ENCODE data around the gene TBL3.
A peak's percentile ranks its signal among the peaks of the same experiment; 100 is the strongest.
"Not testable (repeated sequence)": the region's sequence is repeated elsewhere in the genome, so short reads cannot be mapped to it uniquely, and the experiment has no call there.

The TBL3 gene

DNA sequence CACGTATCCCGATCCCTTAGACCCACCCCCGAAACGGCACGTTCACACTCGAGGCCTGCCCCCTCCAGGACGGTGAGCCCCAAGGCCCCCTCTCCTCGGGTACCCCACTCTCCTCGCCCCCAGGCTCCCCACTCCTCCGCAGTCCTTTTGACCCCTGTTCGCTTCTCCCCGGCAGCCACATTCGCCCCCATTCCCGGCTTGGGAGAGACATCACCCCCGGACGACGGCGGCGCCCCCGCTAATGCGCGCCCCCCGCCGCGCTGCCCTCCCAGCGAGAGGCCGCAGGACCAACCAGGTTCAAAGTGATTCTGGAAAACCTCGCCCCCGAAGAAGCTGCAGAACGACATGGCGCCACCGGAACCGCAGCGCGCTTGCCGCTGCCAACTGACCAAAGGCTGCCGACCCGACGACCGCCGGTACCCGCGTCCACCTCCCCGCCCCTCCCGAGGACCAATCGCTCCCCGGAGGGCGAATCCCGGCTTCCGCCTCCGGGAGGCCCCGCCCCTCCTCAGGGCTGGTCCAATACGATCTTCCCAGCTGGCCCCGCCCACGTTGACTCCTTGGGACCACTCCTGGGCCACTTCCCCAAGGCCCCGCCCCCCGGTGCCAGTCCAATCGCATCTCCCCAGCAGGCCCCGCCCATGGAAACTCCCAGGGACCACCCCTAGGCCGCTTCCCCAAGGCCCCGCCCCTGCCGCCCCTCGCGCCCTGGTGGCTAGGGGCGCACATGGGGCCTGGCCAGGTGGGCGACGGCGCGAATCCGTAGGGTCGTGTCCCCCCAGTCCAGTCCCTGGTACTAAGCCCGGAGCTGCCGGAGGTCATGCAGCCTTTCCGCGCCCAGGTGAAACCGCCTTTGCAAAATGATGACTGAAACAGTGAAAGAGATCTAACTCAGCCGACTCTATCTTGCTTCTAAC, 28.8 kb upstream of the TBL3 start, which contains the start of gene MSRB1:
TSS of gene MSRB1 (minus strand) at position 390 of the 917 bp plus-strand sequence. CDS start at position 347, 43 bp downstream.
- peak; percentile 94 to 97 for DNase-seq (ENCODE audit: low read depth in 2 of 2)

DNA sequence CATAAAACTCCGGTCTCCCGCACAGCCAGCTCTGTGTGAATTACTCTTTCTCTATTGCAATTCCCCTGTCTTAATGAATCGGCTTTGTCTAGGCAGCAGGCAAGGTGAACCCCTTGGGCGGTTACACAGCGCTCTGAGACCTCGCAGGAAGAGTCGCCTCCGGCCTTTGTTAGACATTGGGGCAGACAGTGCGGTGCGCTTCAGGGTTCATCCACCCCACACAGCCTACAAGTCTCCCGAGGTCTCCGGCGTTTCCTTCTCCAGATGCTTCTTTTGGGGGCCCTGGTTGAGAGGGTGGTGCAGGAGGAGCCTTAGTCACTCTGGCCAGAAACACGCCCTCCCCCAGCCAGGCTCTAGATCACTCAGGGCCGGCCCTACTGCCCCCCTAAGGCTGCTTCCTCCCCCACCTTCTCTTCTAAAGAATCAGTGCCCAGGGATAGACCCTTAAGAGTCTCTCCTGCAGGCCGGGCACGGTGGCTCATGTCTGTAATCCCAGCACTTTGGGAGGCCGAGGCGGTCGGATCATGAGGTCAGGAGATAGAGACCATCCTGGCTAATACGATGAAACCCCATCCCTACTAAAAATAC, 27.1 kb upstream of the TBL3 start:
- DNase-seq (ENCODE audit: low read depth in 2 of 2), result no peak

DNA sequence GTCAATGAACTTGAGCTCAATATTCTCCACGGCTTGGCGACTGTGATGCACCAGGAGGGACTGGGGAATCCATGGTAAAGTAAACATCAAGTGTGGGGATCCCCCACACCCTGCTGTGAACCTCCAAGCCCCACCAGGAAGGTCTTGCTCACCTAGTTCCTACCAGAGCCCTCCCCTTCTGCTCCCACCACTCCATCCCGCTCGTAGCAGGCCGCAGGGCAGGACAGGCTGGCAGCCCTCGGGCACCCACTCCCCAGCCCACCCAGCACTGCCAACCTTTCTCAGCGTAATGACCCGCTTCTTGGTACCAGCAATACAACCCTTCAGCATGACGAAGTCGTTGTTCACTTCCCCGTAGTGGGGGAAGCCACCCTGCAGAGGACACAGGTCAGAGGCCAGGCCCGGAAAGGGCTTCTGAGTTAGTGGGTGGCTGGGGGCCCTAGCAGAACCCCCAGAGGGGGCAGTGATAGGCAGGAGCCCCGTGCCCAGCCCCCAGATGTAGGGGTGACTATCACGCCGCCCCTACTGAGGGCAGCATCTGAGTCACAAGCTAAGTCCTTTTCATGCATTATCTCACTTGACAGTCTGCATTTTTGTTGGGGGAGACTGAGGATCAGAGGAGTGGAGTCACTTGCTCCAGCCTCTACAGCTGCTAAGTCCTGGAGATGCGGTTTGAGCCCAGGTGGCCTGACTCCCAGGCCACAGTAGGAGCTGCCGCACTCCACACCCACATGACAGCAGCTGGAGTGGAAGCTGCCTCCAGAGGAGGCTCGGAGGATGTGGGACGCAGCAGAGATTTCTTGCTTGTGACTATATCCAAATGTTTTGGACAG, 26.1 kb upstream of the TBL3 start:
- no peak for DNase-seq (ENCODE audit: low read depth in 2 of 2)

DNA sequence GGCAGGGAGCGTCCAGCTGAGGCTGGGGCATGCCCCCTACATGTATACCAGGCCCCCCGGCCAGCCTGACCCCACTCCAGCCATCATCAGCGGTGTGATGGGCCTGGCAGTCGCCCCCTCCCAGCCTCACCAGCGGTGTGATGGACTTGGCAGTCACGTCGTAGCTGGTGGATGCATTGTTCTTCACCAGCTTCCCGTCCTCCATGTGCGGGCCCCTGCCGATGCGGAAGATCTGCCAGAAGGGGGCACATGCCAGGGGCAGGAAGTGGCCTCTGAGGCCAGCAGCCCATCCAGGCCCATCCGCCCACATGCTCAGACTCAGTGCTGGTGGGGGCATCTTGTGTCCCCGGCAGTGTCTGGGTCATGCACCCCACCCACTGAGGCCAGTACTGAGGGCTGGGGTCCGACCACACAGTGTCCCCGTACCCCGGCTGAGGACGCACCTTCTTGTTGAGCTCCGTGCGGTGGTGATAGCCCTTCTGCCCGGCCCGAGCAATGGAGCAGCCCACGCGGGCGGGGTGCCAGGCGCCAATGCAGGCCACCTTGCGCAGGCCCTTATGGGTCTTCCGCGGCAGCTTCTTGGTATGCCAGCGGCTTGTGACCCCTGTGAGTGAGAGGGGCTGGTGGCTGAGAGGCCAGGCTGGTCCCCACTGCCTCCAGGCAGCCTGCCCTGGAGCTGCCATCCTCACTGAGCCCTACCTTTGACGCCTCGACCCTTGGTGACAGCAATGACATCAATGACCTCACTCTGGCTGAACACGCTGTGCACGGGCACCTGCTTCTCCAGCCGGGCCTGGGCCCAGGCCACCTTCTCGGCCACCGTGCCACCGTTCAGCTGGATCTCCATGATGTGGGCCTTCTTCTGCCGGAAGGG, 25.1 kb upstream of the TBL3 start:
- no peak for DNase-seq (ENCODE audit: low read depth in 2 of 2)

DNA sequence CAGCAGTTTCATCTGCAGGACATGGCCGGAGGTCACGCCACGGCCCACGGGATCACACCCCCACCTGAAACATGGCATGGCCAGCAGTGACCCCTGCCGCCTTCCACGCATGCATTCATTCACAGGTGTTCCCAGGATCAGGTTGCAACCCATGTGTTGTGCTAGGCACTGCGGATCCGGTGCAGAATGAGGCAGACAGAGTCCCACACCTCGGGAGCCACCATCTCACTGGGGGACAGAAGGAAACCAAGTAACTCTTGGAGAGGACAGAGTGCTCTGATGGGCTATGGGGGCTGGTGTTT, 24.5 kb upstream of the TBL3 start:
- no peak for DNase-seq (ENCODE audit: low read depth in 2 of 2)

- no peak for DNase-seq (ENCODE audit: low read depth in 2 of 2)
Observed at GRCh38 chr16:1949507-1949906, 22.3 kb upstream of the TBL3 start.

GRCh38 chr16:1950047-1950446, 21.8 kb upstream of the TBL3 start:
- no peak for DNase-seq (ENCODE audit: low read depth in 2 of 2)

GRCh38 chr16:1950559-1950958, 21.3 kb upstream of the TBL3 start:
- no peak for DNase-seq (ENCODE audit: low read depth in 2 of 2)

GRCh38 chr16:1953734-1954133, 18.1 kb upstream of the TBL3 start:
- no peak for DNase-seq (ENCODE audit: low read depth in 2 of 2)

GRCh38 chr16:1957434-1958142, 14.3 kb upstream of the TBL3 start:
- DNase-seq (ENCODE audit: low read depth in 2 of 2), result not testable (repeated sequence)

GRCh38 chr16:1958143-1958491, 13.7 kb upstream of the TBL3 start:
- DNase-seq (ENCODE audit: low read depth in 2 of 2), result not testable (repeated sequence)

GRCh38 chr16:1958715-1959268, 13.1 kb upstream of the TBL3 start:
- DNase-seq (ENCODE audit: low read depth in 2 of 2), result no peak

DNA sequence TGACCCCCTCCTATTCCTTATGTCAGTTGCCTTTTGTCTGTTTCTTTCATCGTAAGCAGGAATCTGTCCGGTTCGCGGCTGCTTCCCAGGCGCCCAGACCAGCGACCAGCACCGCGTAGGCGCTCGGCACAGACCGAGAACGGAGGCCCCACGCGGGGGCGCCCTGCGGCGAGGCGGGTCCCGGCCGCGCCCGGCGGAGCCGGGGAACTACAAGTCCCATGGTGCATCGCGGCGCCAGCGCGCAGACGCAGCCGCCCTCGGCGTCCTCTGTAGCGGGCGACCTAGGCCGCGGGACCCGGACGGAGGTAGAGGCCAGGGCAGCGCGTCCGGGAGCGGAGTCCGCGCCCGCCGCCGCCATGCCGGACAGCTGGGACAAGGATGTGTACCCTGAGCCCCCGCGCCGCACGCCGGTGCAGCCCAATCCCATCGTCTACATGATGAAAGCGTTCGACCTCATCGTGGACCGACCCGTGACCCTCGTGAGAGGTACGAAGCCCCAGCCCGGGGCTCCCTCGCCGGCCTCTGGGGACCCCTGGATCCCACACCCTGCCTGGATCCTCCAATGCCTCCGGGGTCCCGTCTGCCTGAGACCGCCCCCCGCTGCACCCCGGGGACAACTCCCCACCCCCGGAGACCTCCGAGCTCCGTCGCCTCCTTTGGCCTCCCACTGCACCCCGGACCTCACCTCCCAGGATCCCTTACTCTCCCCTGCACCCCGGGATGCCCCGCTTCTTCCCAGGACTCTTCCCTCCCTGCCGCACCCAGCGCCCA, 12.4 kb upstream of the TBL3 start, which contains the start of gene NDUFB10:
TSS of gene NDUFB10 (plus strand) at position 270 of the 771 bp plus-strand sequence. CDS start at position 357, 87 bp downstream.
- peak; percentile 77 to 88 for DNase-seq (ENCODE audit: low read depth in 2 of 2)

GRCh38 chr16:1960665-1961630, 10.9 kb upstream of the TBL3 start:
- DNase-seq (ENCODE audit: low read depth in 2 of 2), result no peak

- DNase-seq (ENCODE audit: low read depth in 2 of 2), result no peak
Observed at GRCh38 chr16:1961651-1962067, 10.2 kb upstream of the TBL3 start.

DNA sequence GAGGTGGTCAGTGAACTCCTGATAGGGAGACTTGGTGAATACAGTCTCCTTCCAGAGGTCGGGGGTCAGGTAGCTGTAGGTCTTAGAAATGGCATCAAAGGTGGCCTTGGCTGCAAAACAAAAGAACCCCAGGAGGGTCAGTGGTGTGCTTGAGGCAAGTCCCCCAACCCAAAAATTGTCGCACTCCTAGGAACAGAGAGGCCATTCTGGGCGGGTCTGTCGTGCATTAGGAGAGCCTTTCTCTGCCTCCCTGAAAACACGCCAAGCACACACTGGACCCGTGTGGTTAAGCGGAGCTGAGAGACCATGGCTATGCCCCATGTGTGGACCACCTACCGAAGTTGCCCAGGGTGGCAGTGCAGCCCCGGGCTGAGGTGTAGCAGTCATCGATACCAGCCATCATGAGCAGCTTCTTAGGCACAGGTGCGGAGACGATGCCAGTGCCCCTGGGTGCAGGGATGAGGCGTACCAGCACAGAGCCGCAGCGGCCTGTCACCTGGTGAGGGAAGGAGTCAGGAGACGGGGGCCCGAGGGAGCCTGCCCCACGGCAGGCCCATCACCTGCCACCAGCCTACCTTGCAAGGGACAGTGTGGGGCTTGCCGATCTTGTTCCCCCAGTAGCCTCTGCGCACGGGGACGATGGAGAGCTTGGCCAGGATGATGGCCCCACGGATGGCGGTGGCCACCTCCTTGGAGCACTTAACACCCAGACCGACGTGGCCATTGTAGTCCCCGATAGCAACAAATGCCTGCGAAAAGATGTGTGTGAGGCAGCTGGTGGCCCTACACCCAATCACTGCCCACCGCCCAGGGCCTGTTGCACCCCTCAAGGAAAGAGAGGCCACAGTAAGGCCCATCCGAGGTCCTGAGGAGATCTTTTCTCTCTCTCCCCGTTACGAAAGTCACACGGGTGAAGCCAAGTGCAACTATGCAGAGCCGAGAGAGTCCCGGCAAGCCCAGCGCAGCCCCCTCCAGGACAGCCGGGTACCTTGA, 9.4 kb upstream of the TBL3 start:
- not testable (repeated sequence) for DNase-seq (ENCODE audit: low read depth in 2 of 2)

Data from stimulated activated CD8-positive, alpha-beta memory T cell treated with anti-CD3 and anti-CD28 coated beads, Interleukin-7, amount 100 ng/mL, for 1 hour (primary cell).